ENCODE data around the gene ERI3. TPM values are rescaled to one million over a fixed set of nuclear protein-coding genes. Genes with fewer than 3 reads are reported as not detected.
A peak's percentile ranks its signal among the peaks of the same experiment; 100 is the strongest.

ERI3 gene
- total and polyA plus RNA-seq, 5 donors = 36.4 to 56.3 (median 49.7) TPM

DNA sequence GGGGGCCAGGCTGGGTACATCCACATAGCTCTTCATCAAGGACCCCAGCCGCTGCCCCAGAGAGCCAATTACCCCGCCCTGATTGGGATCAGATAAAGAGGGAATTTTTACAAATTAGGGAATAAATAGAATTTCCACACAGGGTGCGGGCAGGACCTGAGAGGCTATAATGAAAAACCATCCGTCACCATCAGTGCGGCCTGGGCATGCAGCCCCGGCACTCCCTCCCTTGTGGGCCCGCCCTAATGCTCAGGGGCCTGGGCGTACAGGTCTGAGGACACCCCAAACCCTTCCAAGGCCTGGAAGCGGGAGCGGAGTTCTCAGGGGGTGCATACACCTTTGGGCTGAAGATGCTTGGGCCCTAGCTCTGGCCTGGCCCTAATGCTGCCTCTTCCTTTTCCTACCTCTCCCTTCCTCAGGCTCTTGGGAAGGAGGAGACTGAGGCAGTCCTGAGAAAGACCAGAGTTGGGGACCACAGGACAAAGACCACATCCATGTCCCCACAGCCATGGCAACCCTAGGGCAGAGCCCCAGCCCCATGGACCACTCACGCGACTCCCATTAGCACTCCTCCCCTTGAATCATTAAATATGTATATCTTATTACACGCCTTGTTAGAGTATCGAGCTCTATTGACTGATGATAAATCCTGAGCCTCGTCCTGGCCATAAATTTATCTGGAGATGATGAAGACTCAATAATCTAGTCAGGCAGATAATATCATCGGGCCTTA is 125.5 kb downstream of the ERI3 start:
- no peaks in the 10 kb centered on the region for H3K27me3 ChIP-seq (ENCODE audit: control insufficient read depth, insufficient read depth)
- no peak for DNase-seq
- no peaks in the 10 kb centered on the region for H3K4me1 ChIP-seq (ENCODE audit: control insufficient read depth, insufficient read depth, low read length)
- ATAC-seq = peak in 1 of 2 donors; percentile 14
- 97% methylated on average over 16 of the region's 16 CpGs for WGBS
- H3K4me3 ChIP-seq (ENCODE audit: low read length) = no peak overlapping the region
- H3K27ac ChIP-seq (ENCODE audit: low read length) = no peak overlapping the region
- no peaks in the 10 kb centered on the region for H3K9me3 ChIP-seq (ENCODE audit: control insufficient read depth, low read length)
- intact Hi-C loops (cut with DNase I) = loop anchor here in 1 of 4 donors (10.0 kb wide), 1 partner anchor 65 kb away; no protein-coding TSS in a partner anchor

DNA sequence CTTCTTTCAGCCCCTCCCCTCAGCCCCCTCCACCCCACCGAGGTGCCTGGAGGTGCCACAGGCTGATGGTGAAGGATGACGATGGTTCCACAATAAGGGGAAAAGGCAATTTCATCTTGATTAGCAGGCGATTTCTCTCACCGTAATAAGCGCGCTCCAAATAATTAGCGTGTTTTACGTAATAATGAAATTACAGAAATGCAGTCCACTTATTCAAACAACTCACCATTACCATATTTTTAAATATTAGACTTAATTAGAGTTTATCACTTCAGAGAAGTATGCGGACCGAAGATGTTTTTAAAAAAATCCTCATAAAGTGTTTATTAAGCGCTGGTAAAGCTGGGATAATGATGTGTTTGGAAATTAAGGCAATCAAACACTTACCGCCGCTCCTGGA is 126.8 kb downstream of the ERI3 start:
- WGBS = 95% methylated on average over 13 of the region's 13 CpGs
- no peaks in the 10 kb centered on the region for H3K4me1 ChIP-seq (ENCODE audit: control insufficient read depth, insufficient read depth, low read length)
- H3K9me3 ChIP-seq (ENCODE audit: control insufficient read depth, low read length) = no peaks in the 10 kb centered on the region
- no peaks in the 10 kb centered on the region for H3K27me3 ChIP-seq (ENCODE audit: control insufficient read depth, insufficient read depth)
- no peak overlapping the region for H3K4me3 ChIP-seq (ENCODE audit: low read length)
- no peak for DNase-seq
- ATAC-seq = no peak
- no peak overlapping the region for H3K27ac ChIP-seq (ENCODE audit: low read length)
- intact Hi-C loops (cut with DNase I) = loop anchor here in 1 of 4 donors (10.0 kb wide), 1 partner anchor 67 kb away; no protein-coding TSS in a partner anchor

DNA sequence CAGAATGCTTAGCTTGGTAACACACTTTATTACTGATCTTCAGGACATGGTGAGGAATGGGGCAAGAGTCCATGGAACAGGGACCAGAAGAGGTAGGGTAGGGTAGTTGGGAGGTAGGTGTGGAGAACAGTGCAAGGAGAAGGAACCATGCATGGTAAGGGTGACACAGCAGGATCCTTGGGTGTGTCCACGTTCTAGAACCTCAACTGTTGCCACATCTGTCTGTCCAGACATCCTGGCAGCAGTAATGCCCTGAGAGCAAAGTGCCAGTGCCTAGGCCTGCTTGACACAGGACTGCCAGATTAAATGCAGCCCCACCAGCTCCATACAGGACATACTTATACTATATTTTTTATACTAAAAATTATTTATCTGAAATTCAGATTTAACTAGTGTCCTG is 127.8 kb downstream of the ERI3 start:
- intact Hi-C loops (cut with DNase I) = loop anchor here in 1 of 4 donors (10.0 kb wide), 1 partner anchor 68 kb away; no protein-coding TSS in a partner anchor
- no peaks in the 10 kb centered on the region for H3K27me3 ChIP-seq (ENCODE audit: control insufficient read depth, insufficient read depth)
- no peak overlapping the region for H3K4me3 ChIP-seq (ENCODE audit: low read length)
- DNase-seq (no peak), ATAC-seq (no peak)
- no peaks in the 10 kb centered on the region for H3K4me1 ChIP-seq (ENCODE audit: control insufficient read depth, insufficient read depth, low read length)
- H3K9me3 ChIP-seq (ENCODE audit: control insufficient read depth, low read length) = no peaks in the 10 kb centered on the region
- 68% methylated on average over 1 of the region's 1 CpG for WGBS
- no peak overlapping the region for H3K27ac ChIP-seq (ENCODE audit: low read length)

GRCh38 chr1:44225761-44226160 is 129.3 kb downstream of the ERI3 start:
- Histone ChIP-seq H3K9me3 (ENCODE audit: control insufficient read depth, low read length) (no peaks in the 10 kb centered on the region), H3K27ac (ENCODE audit: low read length) (no peak overlapping the region), H3K4me1 (ENCODE audit: control insufficient read depth, insufficient read depth, low read length) (no peaks in the 10 kb centered on the region), H3K27me3 (ENCODE audit: control insufficient read depth, insufficient read depth) (no peaks in the 10 kb centered on the region), H3K4me3 (ENCODE audit: low read length) (no peak overlapping the region)
- intact Hi-C loops (cut with DNase I) = loop anchor here in 1 of 4 donors (10.0 kb wide), 1 partner anchor 69 kb away; no protein-coding TSS in a partner anchor
- ATAC-seq (no peak), DNase-seq (no peak)
- WGBS = 100% methylated on average over 2 of the region's 2 CpGs

DNA sequence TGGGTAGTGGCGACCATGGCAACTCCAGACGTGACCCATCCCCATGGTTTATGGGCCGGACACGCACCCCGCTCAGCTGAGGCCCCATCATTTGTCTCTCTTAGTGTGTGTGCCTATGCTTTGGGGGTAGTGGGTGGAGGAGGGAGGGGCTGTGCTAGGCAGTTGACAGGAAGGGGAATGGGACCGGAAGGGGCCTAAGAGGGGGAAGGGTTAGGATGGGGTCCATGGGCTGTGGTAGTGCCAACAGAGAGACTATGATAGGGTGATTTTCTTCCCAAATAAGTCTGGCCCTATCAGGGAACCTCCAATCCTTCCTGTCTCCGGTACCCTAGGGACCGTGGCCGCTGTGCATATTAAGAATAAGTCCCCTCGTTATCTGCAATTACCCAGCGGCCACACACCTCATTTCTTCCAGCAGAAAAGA is 131.9 kb downstream of the ERI3 start:
- 70% methylated on average over 11 of the region's 11 CpGs for WGBS
- H3K9me3 ChIP-seq (ENCODE audit: control insufficient read depth, low read length) = no peaks in the 10 kb centered on the region
- no peaks in the 10 kb centered on the region for H3K27me3 ChIP-seq (ENCODE audit: control insufficient read depth, insufficient read depth)
- DNase-seq = no peak
- ATAC-seq = peak in 1 of 2 donors; percentile 14
- no peak overlapping the region for H3K4me3 ChIP-seq (ENCODE audit: low read length)
- H3K27ac ChIP-seq (ENCODE audit: low read length) = no peak overlapping the region
- intact Hi-C loops (cut with DNase I) = loop anchor here in 1 of 4 donors (10.0 kb wide), 1 partner anchor 72 kb away; no protein-coding TSS in a partner anchor
- H3K4me1 ChIP-seq (ENCODE audit: control insufficient read depth, insufficient read depth, low read length) = no peaks in the 10 kb centered on the region

DNA sequence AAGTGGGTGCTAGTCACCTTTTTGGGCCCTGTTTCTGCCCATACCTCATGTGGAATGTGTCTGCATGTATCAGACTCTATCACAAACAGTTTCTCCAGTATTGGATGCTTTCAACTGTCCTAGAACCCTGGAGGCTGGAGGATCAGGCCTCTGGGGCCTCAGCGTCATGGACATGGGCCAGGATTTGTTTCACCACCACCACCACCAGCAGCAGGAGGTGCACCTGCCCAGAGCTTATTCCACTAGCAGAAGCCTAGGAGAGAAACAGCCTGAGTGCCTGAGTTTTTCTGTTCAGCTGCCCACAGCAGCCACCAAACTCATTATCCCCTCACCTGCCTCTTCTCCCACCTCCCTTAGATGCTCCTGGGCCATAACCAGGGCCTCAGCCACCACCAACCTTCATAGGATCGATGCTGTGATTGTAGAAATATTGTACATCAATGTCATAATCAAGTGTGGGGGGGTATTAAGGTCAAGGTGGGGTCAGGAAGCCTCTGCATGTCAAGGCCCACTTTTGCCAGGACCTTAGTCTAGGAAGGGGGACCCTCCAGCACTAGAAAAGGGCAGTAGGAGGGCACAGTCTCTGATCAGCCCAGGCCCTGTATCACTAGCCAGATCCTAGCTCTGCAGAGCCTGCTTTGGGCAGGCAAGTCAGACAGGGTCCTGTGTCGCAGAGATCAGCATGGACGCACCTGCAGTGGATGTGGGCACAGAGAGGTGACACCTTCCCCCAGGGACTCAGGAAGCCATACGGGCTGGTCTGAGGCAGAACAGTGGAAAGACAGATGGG is 132.5 kb downstream of the ERI3 start:
- ATAC-seq = no peak
- no peaks in the 10 kb centered on the region for H3K9me3 ChIP-seq (ENCODE audit: control insufficient read depth, low read length)
- H3K27ac ChIP-seq (ENCODE audit: low read length) = no peak overlapping the region
- intact Hi-C loops (cut with DNase I) = loop anchor here in 1 of 4 donors (10.0 kb wide), 1 partner anchor 72 kb away; no protein-coding TSS in a partner anchor
- WGBS = 76% methylated on average over 5 of the region's 5 CpGs
- H3K27me3 ChIP-seq (ENCODE audit: control insufficient read depth, insufficient read depth) = no peaks in the 10 kb centered on the region
- H3K4me1 ChIP-seq (ENCODE audit: control insufficient read depth, insufficient read depth, low read length) = no peaks in the 10 kb centered on the region
- H3K4me3 ChIP-seq (ENCODE audit: low read length) = no peak overlapping the region
- no peak for DNase-seq

GRCh38 chr1:44221769-44222168 is 133.3 kb downstream of the ERI3 start:
- no peaks in the 10 kb centered on the region for H3K9me3 ChIP-seq (ENCODE audit: control insufficient read depth, low read length)
- intact Hi-C loops (cut with DNase I) = loop anchor here in 1 of 4 donors (10.0 kb wide), 1 partner anchor 73 kb away; no protein-coding TSS in a partner anchor
- ATAC-seq = no peak
- WGBS = 89% methylated on average over 23 of the region's 23 CpGs
- H3K4me3 ChIP-seq (ENCODE audit: low read length) = no peak overlapping the region
- H3K27me3 ChIP-seq (ENCODE audit: control insufficient read depth, insufficient read depth) = no peaks in the 10 kb centered on the region
- H3K27ac ChIP-seq (ENCODE audit: low read length) = no peak overlapping the region
- DNase-seq = no peak
- no peaks in the 10 kb centered on the region for H3K4me1 ChIP-seq (ENCODE audit: control insufficient read depth, insufficient read depth, low read length)

DNA sequence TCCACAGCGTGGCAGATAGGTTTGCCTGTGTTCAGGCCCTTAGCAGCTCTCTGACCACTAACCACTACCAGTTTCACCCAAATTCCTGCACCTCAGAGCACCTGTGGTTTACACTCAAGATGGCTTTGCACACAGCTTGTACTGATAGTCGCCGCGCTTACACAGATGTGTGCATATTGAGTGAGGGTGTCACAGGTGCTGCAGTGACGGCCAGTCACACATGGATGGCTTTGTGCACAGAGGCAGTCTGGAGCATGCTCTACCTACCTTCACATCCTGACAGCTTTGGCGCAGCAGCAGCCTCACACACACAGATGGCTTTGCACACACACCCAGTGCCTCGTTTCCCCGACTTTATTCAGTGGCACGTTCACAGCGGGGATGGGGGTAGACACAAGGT is 134.3 kb downstream of the ERI3 start:
- no peak overlapping the region for H3K27ac ChIP-seq (ENCODE audit: low read length)
- DNase-seq (no peak), ATAC-seq (no peak)
- H3K27me3 ChIP-seq (ENCODE audit: control insufficient read depth, insufficient read depth) = no peaks in the 10 kb centered on the region
- H3K4me3 ChIP-seq (ENCODE audit: low read length) = no peak overlapping the region
- H3K4me1 ChIP-seq (ENCODE audit: control insufficient read depth, insufficient read depth, low read length) = no peaks in the 10 kb centered on the region
- no peaks in the 10 kb centered on the region for H3K9me3 ChIP-seq (ENCODE audit: control insufficient read depth, low read length)
- intact Hi-C loops (cut with DNase I) = loop anchor here in 1 of 4 donors (10.0 kb wide), 1 partner anchor 74 kb away; no protein-coding TSS in a partner anchor
- 84% methylated on average over 10 of the region's 10 CpGs for WGBS

DNA sequence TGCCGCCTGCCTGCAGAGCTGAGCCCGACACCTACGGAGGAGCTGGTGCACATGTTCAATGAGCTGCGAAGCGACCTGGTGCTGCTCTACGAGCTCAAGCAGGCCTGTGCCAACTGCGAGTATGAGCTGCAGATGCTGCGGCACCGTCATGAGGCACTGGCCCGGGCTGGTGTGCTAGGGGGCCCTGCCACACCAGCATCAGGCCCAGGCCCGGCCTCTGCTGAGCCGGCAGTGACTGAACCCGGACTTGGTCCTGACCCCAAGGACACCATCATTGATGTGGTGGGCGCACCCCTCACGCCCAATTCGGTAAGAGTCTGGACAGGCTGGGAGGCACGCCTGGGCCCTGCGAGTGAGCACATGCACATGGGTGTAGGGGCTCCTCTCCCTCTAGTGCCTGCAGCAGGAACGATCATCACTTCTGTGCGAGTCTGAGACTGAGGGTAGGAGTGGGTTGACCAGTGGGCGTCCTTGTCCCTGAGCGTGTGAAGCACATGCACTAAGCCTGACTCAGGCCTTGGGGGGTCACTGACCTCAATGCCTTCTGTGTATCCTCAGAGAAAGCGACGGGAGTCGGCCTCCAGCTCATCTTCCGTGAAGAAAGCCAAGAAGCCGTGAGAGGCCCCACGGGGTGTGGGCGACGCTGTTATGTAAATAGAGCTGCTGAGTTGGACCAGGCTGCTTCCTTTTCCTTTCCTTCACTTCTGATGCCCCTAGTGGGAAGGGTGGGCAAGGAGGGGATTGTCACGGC is 134.9 kb downstream of the ERI3 start:
- DNase-seq (peak in 1 of 3 donors; percentile 58), ATAC-seq (peak; percentile 3 to 5)
- H3K27ac ChIP-seq (ENCODE audit: low read length) = no peak overlapping the region
- H3K9me3 ChIP-seq (ENCODE audit: control insufficient read depth, low read length) = no peaks in the 10 kb centered on the region
- no peaks in the 10 kb centered on the region for H3K27me3 ChIP-seq (ENCODE audit: control insufficient read depth, insufficient read depth)
- no peak overlapping the region for H3K4me3 ChIP-seq (ENCODE audit: low read length)
- WGBS = 74% methylated on average over 31 of the region's 31 CpGs
- intact Hi-C loops (cut with DNase I) = loop anchor here in 1 of 4 donors (10.0 kb wide), 1 partner anchor 75 kb away; no protein-coding TSS in a partner anchor
- no peaks in the 10 kb centered on the region for H3K4me1 ChIP-seq (ENCODE audit: control insufficient read depth, insufficient read depth, low read length)

DNA sequence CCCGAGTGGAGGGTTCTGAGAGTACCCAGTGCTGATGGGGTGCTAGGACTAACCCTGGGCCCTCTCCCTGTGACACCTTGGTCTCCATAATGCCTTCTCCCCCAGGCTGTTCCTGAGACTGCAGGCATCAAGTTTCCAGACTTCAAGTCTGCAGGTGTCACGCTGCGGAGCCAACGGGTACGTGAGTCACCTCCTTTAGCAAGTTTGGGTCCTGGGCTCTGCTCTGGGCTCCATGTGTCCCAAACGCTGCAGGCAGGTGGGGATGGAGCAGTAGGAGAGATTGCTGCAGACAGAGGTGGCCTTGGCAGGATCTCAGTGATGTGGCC is 135.8 kb downstream of the ERI3 start:
- Histone ChIP-seq H3K9me3 (ENCODE audit: control insufficient read depth, low read length) (no peaks in the 10 kb centered on the region), H3K4me1 (ENCODE audit: control insufficient read depth, insufficient read depth, low read length) (no peaks in the 10 kb centered on the region), H3K27me3 (ENCODE audit: control insufficient read depth, insufficient read depth) (no peaks in the 10 kb centered on the region), H3K4me3 (ENCODE audit: low read length) (no peak overlapping the region), H3K27ac (ENCODE audit: low read length) (no peak overlapping the region)
- intact Hi-C loops (cut with DNase I) = loop anchor here in 3 of 4 donors (5.0 to 10.0 kb wide), 5 partner anchors 98 to 378 kb away; no protein-coding TSS in a partner anchor
- DNase-seq (no peak), ATAC-seq (no peak)
- 90% methylated on average over 6 of the region's 6 CpGs for WGBS
